ENCODE data around the gene SEC14L3. TPM values are rescaled to one million over a fixed set of nuclear protein-coding genes. Genes with fewer than 3 reads are reported as not detected.
A peak's percentile ranks its signal among the peaks of the same experiment; 100 is the strongest.

SEC14L3 gene
- total and polyA plus RNA-seq, 2 of the 4 experiments (the other 2 are of a cell fraction): not detected

- Histone ChIP-seq H2AK5ac (ENCODE audit: low read depth, low read length) (no peak overlapping the region), H3K23ac (ENCODE audit: low read depth, low read length) (no peak overlapping the region), H3K4me3 (ENCODE audit: insufficient read depth, low read depth, low read length) (no peak overlapping the region), H3K27me3 (ENCODE audit: control insufficient read depth, insufficient read depth, low read length) (no peaks in the 10 kb centered on the region), H3K4me2 (ENCODE audit: low read depth, low read length) (no peak overlapping the region), H2BK120ac (ENCODE audit: low read depth, low read length) (no peak overlapping the region), H3K9ac (ENCODE audit: low read depth, low read length) (no peak overlapping the region), H3K36me3 (ENCODE audit: control insufficient read depth, insufficient read depth, low read length) (peaks cover 6% of the 10 kb centered on the region; the same call in 1 of the 2 replicates), H2AFZ (replicated peaks; ENCODE audit: low read length, poor library complexity) (no peak overlapping the region), H3K18ac (ENCODE audit: low read depth, low read length) (no peak overlapping the region), H4K5ac (ENCODE audit: low read depth, low read length) (no peak overlapping the region), H4K20me1 (ENCODE audit: insufficient read depth, low read length) (no peaks in the 10 kb centered on the region), H2BK20ac (ENCODE audit: low read depth, low read length) (no peak overlapping the region), H3K79me1 (ENCODE audit: low read depth in 1 of 2, low read length in 2 of 2) (peaks cover 14 to 22% of the 10 kb centered on the region in 2 experiments; a peak in 3 of 4 replicates), H2BK5ac (ENCODE audit: low read depth, low read length, poor library complexity, severe bottlenecking) (no peak overlapping the region), H3K4me1 (ENCODE audit: control insufficient read depth, insufficient read depth, low read length) (peaks cover 8% of the 10 kb centered on the region; the same call in 1 of the 2 replicates), H3K14ac (replicated peaks; ENCODE audit: low read depth, low read length) (no peak overlapping the region), H4K91ac (ENCODE audit: insufficient read depth, low read depth, low read length) (no peak overlapping the region), H3K4ac (ENCODE audit: low read depth, low read length) (no peak overlapping the region), H4K8ac (ENCODE audit: low read depth in 2 of 2, low read length in 2 of 2) (no peak overlapping the region), H3K27ac (ENCODE audit: insufficient read depth, low read length) (no peak overlapping the region), H3K9me3 (ENCODE audit: control insufficient read depth, insufficient read depth, low read length) (no peaks in the 10 kb centered on the region), H3K9me1 (ENCODE audit: insufficient read depth, low read length) (peaks cover 9% of the 10 kb centered on the region), H2BK15ac (ENCODE audit: low read depth, low read length) (no peak overlapping the region), H3K56ac (ENCODE audit: extremely low read depth, insufficient read depth, low read length) (no peak overlapping the region), H2AK9ac (replicated peaks; ENCODE audit: low read depth, low read length, poor library complexity) (no peak overlapping the region)
- ChIA-PET POLR2A (ENCODE audit: unreplicated experiment) (no interaction called here), CTCF (no interaction called here)
- in situ Hi-C loops (cut with MboI; ENCODE audit: low sequenced_read_pairs): no loop called here
- ATAC-seq (ENCODE audit: low read depth) (no peak), DNase-seq (no peak)
- WGBS, 2 experiments (ENCODE audit: extremely low coverage in 2 of 2, insufficient read length in 1 of 2): no CpG with 5 or more reads among the region's 1 CpG
- BruUV-seq (replicated peaks): no TSS peak
- dilution Hi-C loops (cut with HindIII; ENCODE audit: low sequenced_read_pairs, unreplicated experiment): no loop called here
- TF ChIP-seq CEBPB (IDR thresholded peaks at IDR 0.05; ENCODE audit: low read depth, low read length) (no peak), CTCF (conservative IDR thresholded peaks at IDR 0.05; ENCODE audit: low read depth, low read length) (no peak), RAD21 (IDR thresholded peaks at IDR 0.05; ENCODE audit: low read length) (no peak), SMC3 (IDR thresholded peaks at IDR 0.05; ENCODE audit: low read depth, low read length) (no peak), USF2 (IDR thresholded peaks at IDR 0.05; ENCODE audit: low read depth, low read length) (0 out of 2 replicates have a peak, but pooled peaks have one; percentile 10), MAFK (IDR thresholded peaks at IDR 0.05; ENCODE audit: low read depth, low read length) (no peak), BHLHE40 (IDR thresholded peaks at IDR 0.05; ENCODE audit: low read depth, low read length) (no peak)
- intact Hi-C loops (cut with micrococcal nuclease): no loop called here
Measured at GRCh38 chr22:30427871-30428270, 43.9 kb downstream of the SEC14L3 start.
